HPDE6-E6E7 (cell line): ENCODE data around the gene ANXA5.
A peak's percentile ranks its signal among the peaks of the same experiment; 100 is the strongest.

Source experiments
- DNase-seq: peaks from one replicate; pipeline ENCODE4 v3.0.0; 2011; ENCODE audit warnings: missing footprints; ENCODE audit errors: extremely low spot score

ANXA5 gene

DNA sequence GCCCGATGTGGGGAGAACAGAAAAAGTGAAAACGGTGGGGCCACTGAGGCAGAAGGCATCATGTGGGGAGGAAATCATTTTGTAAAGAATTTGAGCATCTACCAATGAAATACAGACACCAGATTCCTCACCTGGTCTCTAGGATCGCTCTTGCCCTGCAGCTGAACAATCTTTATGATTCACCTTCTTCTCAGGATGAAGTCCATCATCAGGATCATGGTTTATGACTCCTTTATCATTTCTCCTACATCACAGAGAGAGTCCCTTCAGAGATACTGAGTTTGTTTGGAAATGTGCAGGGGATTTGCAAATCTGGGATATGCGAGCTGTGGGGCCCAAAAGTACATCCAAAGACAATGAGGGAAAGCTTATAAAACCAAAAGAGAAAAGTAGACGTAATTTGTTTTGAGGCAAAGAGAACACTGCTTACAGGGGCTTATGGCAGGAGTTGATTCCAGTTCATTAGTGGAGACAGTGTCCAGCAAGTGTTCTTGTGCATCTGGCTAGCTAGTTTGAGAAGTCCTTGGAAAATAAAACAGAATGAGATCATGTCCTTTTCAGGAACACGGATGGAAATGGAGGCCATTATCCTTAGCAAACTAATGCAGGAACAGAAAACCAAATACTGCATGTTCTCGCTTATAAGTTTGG lies 15.3 kb upstream of the ANXA5 start:
- peak; percentile 39 for DNase-seq

DNA sequence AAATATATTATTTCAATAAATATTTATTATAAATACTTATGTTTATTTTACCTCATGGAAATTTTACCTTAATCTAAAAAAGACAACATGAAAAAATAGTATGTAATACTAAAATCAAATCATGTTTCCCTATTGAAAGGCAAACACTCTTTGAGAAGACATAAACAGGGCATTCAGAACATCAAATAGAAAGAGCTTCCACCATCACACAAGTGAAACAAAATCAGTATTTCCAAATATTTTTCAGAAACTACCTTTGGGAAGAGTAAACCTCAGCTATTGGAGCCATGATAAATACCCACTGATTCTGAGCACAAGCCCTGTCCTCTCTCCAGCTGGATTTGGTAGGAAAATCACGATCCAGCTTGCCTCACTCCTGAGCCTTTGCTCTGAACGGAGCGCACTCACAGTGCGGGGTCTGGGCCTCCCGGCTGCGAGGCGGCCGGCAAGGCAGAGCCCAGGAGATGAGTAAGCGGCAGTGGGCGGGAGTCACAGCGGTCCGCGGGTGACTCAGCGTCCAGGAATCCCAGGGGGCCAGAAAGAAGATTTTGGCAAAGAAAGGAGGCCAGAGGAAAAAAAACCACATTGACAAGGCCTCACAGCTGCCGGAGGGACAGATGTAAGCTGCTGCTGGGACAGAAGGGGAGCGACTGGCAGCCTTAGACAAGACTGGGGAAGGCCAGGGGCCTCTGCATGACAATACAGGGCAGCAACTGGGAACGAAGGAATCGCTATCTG lies 14.7 kb upstream of the ANXA5 start:
- DNase-seq = peak; percentile 83

DNA sequence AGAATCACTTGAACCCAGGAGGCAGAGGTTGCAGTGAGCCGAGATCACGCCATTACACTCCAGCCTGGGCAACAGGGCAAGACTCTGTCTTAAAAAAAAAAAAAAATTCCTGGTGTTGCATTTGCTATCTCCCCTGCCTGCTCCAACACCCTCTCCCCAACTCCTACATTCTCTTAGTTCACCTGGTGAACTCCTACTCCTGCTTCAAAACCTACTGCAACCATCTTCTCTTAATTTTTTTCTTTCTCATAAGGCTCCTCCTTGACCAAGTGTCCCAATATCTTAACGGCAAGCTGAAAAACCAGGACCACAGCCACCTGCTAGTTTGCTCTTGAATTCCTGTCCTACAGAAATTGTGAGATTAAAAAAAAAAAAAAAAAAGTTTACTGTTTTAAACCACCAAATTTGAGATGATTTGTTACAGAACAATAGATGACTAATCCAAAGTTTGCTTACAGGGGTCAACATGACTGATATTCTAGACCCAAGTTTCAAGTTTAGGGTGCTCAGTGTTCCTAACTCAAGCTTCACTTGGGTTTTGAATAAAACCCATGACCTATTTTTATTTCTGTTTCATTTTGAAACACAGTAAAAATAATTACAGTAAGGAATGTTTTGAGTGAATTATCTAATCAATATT lies 13.1 kb upstream of the ANXA5 start:
- DNase-seq = no peak

DNA sequence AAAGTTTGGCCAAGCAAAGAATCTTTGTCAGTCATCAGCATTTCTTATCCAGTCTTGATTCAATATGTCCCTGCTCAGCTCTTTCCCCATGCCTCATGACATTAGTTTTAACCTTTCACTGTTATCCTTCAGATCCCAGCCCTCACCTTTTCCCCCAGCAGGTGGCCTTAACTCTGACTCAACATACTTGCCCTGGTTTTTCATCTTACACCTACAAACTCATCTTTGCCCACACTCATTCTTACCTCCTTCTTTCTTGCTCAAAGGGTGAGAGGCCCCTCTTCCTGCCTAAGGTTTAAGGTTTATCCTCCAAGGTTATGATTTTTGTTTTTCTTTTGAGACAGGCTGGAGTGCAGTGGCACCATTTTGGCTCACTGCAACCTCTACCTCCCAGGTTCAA lies 10.6 kb upstream of the ANXA5 start:
- no peak for DNase-seq

DNA sequence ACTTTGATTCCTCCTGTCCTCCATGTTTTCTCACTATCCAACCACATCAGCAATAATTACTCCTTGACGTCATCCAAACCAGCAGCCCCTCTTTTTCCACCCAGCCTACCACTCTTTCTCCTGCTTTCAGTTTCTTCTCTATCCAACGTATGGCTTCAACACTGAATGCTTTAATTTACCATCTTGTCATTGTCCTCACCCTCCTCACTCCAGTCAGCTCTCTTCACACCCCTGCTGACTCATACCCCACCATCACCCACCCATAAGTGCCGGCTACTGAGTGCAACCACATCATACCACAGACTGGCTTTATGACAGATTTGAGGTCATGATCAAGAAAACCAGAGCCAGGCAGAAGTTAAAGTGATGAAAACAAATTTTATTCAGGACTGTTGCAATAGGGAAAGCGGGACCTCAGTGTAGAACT lies 9.8 kb upstream of the ANXA5 start:
- no peak for DNase-seq

DNA sequence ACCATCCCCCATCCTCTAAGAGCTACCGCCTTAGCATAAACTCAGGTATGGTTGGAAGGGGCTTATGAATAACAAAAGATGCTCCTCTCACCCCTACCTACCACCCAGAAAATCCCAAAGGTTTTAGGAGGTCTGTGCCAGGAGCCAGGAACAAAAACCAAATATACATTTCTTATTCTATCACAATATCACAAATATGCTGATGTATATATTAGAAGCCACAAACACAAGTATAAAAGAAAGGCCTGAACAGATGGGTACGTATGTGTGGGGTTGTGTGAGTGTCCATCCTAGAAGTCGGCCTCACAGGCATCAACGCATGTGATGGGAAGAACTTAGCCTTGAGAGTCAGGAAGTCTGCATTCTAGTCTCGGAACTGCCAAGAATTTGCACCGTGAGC lies 8.7 kb upstream of the ANXA5 start:
- DNase-seq = no peak

DNA sequence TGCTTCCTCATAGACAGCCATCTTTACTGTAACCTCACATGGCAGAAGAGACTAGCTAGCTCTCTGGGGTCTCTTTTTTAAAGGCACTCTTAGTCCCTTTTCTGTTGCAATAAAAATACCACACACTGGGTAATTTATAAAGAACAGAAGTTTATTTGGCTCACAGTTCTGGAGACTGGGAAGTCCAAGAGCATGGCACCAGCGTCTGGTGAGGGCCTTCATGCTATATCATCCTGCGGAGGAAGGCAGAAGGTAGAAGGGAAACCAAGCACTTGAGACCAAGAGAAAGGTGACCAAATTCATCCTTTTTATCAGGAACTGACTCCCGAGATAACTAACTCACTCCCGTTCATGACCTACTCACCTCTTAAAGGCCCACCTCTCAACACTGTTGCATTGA lies 5.4 kb upstream of the ANXA5 start:
- no peak for DNase-seq

DNA sequence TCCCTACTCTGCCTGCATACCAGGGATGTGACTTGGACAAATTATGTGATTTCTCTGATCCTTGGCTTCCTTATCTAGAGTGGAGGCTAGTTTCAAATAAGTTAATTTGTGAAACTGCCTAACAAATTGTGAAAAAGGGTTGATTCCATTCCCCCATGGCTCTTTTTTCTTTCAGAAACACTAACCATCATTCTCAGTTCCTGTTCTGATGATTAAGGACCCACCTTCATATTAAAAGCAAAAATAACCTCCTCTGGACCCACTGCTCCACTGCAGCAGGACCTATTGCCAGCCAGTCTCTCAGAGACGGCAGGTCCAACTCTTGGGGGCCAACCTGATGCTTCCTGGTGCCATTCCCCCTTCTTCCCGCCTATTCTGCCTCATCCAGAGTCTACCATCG lies 4.5 kb upstream of the ANXA5 start:
- no peak for DNase-seq

DNA sequence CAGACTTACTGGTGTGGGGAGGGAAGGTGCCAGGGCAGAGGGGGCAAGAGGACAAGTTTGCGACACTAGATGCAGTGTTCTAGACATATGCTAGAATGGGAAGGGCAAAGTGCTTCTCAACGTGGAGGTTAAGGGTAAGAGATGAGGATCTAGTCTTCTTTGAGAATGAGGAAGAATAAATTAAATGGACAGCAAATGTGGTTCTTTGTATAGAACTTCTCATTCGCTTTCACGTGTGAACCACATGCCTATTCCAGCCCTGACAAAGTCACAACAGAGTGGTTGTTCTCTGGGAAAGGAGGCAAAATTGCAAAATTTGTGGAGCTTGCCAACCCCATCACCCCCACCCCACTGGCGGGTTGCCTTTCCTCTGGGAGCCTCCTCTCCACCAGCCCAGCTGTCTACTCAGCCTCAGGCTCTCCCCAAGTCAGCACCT lies 1.5 kb upstream of the ANXA5 start:
- DNase-seq = no peak

DNA sequence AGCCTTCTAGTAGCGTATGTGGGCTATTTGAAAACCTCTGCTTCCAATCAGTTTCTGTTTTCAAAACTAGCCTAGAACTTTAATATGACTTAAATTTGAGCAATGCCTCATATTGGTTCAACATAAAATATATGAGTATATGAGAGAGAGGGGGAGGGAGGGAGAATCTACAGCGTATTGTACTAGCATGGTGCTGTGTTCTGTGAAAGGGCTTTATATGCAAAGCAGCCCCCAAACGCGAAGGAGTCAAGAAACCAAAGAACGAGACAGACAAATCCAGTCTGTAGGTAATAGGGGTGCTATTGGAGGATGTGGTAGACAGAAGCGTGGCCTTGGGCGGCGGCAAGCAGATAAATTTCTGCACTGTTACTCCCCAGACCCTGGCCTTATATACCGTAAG lies 784 bp upstream of the ANXA5 start:
- no peak for DNase-seq

DNA sequence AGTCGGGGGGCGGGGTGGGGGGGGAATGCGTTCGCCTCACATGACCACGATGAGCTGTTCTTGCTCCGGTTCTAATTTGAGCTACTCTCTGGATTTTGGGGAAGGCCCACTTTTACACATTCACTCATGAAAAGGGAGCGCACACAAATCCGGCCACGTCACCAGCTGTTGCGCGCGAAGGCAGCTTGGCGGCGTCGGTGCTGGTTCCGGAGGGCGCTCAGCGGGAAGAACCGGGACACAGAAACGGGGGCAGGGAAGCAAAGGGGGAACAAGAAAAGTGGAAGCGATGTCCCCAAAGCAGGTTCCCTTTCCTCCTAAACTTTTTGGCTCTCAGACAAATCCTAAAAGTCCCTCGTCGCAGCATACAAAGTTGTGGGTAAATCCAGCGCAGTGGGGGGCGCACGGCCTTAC lies 605 bp downstream of the ANXA5 start:
- DNase-seq = no peak

DNA sequence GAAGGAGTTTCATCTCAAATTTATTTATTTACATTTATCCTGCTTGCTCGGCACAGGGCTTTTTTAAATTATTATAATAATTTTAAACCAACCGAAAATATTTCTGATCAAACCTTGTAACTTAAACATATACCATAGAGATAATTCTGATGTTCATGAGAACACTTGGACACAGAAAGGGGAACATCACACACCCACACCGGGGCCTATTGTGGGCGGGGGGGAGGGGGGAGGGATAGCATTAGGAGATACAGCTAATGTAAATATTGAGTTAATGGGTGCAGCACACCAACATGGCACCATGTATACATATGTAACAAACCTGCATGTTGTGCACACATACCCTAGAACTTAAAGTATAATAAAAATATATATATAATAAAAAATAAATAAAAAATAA lies 2.9 kb downstream of the ANXA5 start:
- DNase-seq = no peak

DNA sequence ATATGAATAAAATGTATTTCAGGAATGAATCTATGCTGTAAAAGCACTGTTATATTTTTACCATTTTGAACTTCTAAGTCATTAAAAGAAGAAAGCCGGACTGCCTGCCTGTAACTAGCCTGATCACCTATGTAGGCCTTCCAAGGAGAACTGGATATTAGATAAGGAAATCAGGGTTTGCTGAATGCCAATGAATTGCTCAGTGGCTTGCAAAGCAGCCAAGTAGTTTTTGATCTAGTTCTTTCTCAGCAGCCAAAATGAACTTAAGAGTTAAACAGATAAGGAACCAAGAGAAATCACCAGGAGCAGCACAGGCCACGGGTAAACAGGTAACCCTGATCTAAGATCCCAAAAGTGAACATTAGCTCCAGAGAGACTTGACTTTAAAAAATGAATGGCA lies 3.3 kb downstream of the ANXA5 start:
- no peak for DNase-seq

DNA sequence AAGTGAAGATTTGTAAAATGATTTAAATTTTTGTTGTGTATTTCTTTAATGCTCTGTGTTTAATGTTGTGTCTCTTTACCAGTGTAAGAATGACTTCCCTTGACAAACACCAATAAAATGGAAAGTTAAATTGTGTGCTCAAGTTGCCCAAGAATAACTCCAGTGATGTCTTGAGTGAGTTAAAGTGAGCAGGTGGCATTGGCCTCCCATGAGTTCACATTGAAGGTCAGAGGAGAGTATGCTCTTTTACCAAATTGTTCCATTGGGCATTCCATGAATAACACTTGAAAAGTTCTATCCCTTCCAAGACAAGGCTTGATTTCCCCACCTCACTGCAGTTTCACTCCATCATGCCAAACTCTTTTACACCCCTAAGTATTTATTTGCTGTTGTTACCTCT lies 4.5 kb downstream of the ANXA5 start:
- DNase-seq = no peak

DNA sequence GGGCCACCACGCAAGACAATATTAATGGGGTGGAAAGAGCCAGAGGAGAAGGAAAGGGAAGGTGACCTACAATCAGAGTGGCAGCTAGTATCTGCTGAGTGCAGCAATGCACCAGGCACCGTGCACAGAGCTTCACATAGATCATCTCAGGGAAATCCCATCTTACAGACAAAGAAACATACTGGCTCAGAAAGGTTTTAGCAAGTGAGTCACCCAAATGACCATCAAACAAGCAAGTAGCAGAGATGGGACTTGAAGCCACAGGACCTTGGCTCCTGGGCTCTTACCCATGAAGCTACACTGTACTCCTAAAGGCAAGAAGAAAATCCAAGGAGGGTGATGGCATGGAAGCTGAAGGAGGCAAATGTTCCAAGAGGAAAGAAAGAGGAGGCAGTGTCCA lies 6.8 kb downstream of the ANXA5 start:
- DNase-seq = no peak

DNA sequence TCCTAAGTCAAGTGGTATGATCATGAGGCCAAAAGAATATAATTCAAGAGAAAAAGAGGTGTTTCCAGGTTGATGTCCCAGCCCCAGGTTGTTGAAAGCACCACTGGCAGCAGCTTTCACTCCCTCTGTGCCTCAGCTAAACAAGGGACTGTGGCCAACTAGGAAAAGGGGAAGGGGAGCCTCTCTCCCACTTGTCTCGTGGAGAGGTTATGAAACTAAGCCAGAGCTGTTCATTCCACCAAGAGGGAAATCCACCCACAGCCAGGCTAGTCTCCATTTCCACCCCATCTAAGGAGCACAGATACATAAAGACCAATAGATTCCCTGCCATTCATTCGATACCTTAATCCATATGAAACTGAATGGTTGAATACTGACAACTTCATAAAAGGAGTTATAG lies 8.1 kb downstream of the ANXA5 start:
- no peak for DNase-seq

DNA sequence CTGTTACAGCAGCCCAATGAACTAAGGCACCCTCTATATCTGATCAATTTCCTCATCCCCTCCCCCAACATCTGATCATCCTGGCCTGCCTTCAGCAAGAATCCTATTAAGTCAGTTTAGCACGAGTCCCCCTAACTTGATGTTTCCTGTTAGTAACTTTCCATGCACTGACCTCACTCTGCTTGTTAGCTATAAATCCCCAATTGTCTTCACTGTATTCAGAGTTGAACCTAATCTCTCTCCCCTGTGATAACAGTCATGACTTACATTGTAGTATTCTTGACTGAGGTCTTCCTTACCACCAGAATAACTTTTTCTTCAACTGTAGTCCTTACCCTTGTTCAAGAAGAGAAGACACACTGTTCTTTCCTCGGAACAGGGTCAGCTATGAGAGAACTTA lies 8.5 kb downstream of the ANXA5 start:
- DNase-seq = no peak

DNA sequence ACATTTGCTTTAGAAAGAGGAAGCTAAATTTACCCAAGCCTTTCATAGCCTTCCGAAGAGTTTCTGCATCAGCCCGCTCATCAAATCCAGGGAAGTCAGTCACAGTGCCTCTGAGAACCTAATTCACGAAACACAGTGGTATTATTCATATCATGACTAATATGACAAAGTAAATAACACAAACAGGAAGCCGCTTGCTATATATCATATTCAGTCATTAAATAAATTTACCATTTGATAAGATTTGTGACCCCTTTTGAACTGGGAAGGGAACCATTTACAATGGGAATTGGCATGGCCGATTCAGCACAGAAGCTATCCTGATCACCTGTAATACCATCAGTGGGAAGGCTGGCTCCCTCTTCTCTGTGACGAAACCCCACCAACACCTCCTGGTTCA lies 10.5 kb downstream of the ANXA5 start:
- peak; percentile 45 for DNase-seq

DNA sequence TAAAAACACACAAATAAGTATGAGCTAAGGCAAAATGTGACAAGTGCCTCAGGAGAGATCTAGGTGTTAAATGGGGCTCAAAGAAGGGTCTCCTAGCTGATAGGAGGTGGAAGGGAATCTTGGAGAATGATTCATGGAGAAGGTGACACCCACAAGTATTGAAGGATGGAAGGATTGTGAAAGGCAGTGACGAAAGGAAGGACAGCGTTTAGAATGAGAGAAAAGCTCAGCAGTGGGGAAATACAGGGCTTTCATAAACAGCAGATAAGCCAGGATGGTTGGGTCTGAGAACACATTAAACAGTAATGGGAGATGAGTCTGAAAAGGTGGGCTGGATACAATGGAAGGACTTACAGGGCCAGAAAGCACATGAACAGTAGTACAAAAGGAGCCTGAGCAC lies 11.5 kb downstream of the ANXA5 start:
- no peak for DNase-seq

DNA sequence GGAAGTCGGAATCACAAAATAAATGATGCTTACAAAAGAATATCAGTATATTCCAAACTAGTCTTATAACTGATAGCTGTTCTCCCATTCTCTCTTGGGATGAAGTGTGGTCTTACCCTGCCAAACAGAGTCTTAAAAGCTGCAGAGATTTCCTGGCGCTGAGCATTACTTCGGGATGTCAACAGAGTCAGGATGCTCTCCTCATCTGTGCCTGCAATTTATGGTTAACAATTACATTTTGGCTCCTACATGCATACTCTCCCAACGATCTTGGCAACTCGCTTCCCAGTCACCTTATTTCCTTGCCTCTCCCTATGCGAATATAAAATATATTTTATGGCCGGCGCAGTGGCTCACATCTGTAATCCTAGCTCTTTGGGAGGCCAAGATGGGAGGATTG lies 12.2 kb downstream of the ANXA5 start:
- no peak for DNase-seq

DNA sequence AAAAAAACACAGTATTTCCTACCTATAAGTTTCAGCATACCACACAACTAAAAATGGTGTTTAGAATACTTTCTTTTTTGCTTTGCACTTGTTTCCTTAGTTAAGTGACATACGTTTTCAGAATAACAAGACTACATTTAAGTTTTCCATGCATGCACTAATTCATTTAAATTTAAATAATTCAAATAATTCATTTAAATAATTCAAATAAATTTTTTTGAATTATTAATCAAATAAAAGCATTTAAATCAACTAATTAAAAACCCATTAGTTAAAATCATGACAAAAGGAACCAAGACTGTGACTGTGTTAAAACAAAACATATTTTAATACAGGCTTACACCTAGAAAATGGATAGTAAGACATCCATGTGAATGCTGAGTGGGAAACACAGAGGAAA lies 12.8 kb downstream of the ANXA5 start:
- DNase-seq = no peak

DNA sequence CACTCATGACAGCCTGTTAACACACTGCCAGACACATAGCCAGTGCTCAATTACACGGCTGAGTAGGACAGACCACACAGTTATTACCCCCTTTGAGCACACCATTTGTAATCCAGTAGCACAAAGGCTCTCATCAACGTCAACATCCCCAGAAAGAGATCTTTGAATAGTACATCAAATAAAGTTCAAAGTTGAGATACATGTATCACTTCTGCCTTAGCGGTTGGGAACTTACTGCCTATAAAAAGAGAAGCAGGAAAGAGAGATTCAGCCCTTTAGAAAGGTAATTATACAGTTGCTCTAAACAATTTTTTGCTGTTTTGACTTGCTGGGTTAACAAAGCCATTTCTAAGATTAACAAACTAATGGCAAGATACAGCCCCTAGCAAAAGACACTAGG lies 16.2 kb downstream of the ANXA5 start:
- no peak for DNase-seq

DNA sequence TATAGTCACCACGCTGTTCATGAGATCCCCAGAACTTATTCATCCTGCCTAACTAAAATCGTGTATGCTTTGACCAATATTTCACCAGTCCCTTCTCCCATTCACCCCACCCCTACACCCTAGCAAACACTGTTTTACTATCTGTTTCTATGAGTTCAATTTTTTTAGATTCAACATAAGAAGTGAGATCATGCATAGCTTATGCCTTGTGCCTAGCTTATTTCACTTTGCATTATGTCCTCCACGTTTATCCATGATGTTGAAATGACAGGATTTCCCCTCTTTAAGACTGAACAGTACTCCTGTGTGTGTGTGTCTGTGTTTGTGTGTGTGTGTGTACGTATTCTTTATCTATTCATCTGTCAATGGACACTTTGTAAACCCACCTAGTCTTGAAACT lies 16.8 kb downstream of the ANXA5 start:
- no peak for DNase-seq
